K562 (cell line): ENCODE results near the gene CALML4. TPM values are rescaled to one million over a fixed set of nuclear protein-coding genes. Genes with fewer than 3 reads are reported as not detected.

ENCODE experiments used
- ATAC-seq: fragments of 200-7000 bp; cut with Tn5 transposase; 3 replicates; pipeline ENCODE4 v1.9.1; 2020; ENCODE audit warnings: moderate library complexity
- BruUV-seq: library from RNA; stranded (reverse); fragments of 400-500 nt; replicated peaks from 2 replicates; lab custom pipeline; 2021; lab: Mats Ljungman, UMichigan
- CTCF ChIA-PET: fragments of 300-600 bp; formaldehyde crosslinking; extraction: SDS; loops from one replicate; lab custom pipeline; 2021; ENCODE audit warnings: low intra/inter-chr PET ratio; lab: Yijun Ruan, JAX
- POLR2A ChIA-PET: fragments of 300-600, 350-650 bp; sonication (Branson Sonifier 250); formaldehyde crosslinking; extraction: SDS; loops from one replicate; lab custom pipeline; 2021; ENCODE audit warnings: antibody characterized with exemption, inconsistent platforms; lab: Yijun Ruan, JAX
- DNase-seq, 4 experiments: peaks; one replicate each; pipeline versions ENCODE4 v3.0.0 to v3.0.0-alpha.2; 2011 to 2018; ENCODE audit warnings: low spot score in 3 of 4, mixed read lengths in 3 of 4; ENCODE audit errors: extremely low read depth in 1 of 4
- FAIRE-seq: peaks from 2 replicates; lab custom pipeline; 2011; peaks lifted over from hg19 to GRCh38; lab: Jason Lieb, UNC
- H2AFZ ChIP-seq: 2 replicates; pipeline ENCODE4 v1.6.0; 2011; ENCODE audit warnings: low read depth, low read length, control low read depth, inconsistent platforms
- H3K27ac ChIP-seq: fragments of 200-600 bp; 3 replicates; pipeline ENCODE4 v1.8.0; 2011; ENCODE audit warnings: low read depth, mild to moderate bottlenecking, control low read depth, inconsistent platforms, low read length, moderate library complexity, mixed read lengths; ENCODE audit errors: extremely low read depth
- H3K27me3 ChIP-seq, 2 experiments: fragments of 300-600 bp in 1 of 2; 2 replicates in 1 of 2; 3 replicates in 1 of 2; pipeline versions ENCODE4 v1.6.0 to v1.8.0; 2011; ENCODE audit warnings: inconsistent platforms in 2 of 2, low read length in 2 of 2, mild to moderate bottlenecking in 1 of 2, mixed read lengths in 1 of 2, moderate library complexity in 1 of 2; ENCODE audit not compliant: control insufficient read depth in 2 of 2, insufficient read depth in 2 of 2
- H3K36me3 ChIP-seq: fragments of 300-600 bp; 3 replicates; pipeline ENCODE4 v1.8.0; 2011; ENCODE audit warnings: mild to moderate bottlenecking, low read length, inconsistent platforms; ENCODE audit not compliant: control insufficient read depth, insufficient read depth
- H3K4me1 ChIP-seq, 2 experiments: fragments of 200-600 bp in 1 of 2; replicated peaks in 1 of 2; 2 replicates in 1 of 2; 3 replicates in 1 of 2; pipeline versions ENCODE4 v1.5.1 to v1.8.0; 2011; ENCODE audit warnings: inconsistent platforms in 2 of 2, low read length in 2 of 2, mild to moderate bottlenecking in 1 of 2, mixed read lengths in 1 of 2, moderate library complexity in 1 of 2; ENCODE audit not compliant: control insufficient read depth in 2 of 2, insufficient read depth in 2 of 2
- H3K4me2 ChIP-seq: 2 replicates; pipeline ENCODE4 v1.6.1; 2011; ENCODE audit warnings: low read length, control low read depth, inconsistent platforms, mixed read lengths; ENCODE audit not compliant: insufficient read depth
- H3K4me3 ChIP-seq: fragments of 200-600 bp; sonication (generic), shearing (Covaris generic); 2 replicates; pipeline ENCODE4 v1.5.1; 2016; ENCODE audit warnings: control low read depth, inconsistent platforms
- H3K79me2 ChIP-seq: fragments of 200-600 bp; 3 replicates; pipeline ENCODE4 v1.8.0; 2011; ENCODE audit warnings: low read length, inconsistent platforms; ENCODE audit not compliant: control insufficient read depth, insufficient read depth
- H3K9ac ChIP-seq, 2 experiments: 2 replicates each; pipeline versions ENCODE4 v1.6.0 to v1.6.1; 2011; ENCODE audit warnings: low read depth in 2 of 2, low read length in 2 of 2, control low read depth in 1 of 2, inconsistent platforms in 1 of 2, mild to moderate bottlenecking in 1 of 2, mixed read lengths in 1 of 2; ENCODE audit not compliant: insufficient read depth in 1 of 2
- H3K9me1 ChIP-seq: one replicate; pipeline ENCODE4 v1.6.0; 2011; ENCODE audit warnings: inconsistent platforms, mild to moderate bottlenecking, low read length, moderate library complexity; ENCODE audit not compliant: control insufficient read depth, insufficient read depth
- H3K9me3 ChIP-seq: replicated peaks from 2 replicates; pipeline ENCODE4 v1.5.1; 2011; ENCODE audit warnings: low read depth, low read length, inconsistent platforms; ENCODE audit not compliant: control insufficient read depth, insufficient read depth
- H4K20me1 ChIP-seq: replicated peaks from 2 replicates; pipeline ENCODE4 v1.6.1; 2011; ENCODE audit warnings: low read length, inconsistent platforms, mixed read lengths; ENCODE audit not compliant: control insufficient read depth, insufficient read depth
- NR2C1 ChIP-seq, 2 experiments: fragments of 450-650 bp; IDR thresholded peaks; 2 replicates each; pipeline ENCODE4 v1.6.1; 2017; ENCODE audit warnings: mild to moderate bottlenecking in 2 of 2, antibody characterized with exemption in 1 of 2, inconsistent platforms in 1 of 2, missing compliant biosample characterization in 1 of 2, missing genetic modification characterization in 1 of 2
- SRSF3 ChIP-seq: fragments of 200-400 bp; formaldehyde crosslinking; IDR thresholded peaks from 2 replicates; pipeline ENCODE4 v1.6.1; 2016; ENCODE audit warnings: mild to moderate bottlenecking, low read length, moderate library complexity; ENCODE audit not compliant: insufficient read depth
- ZNF311 ChIP-seq: fragments of 250-450 bp; sonication (Bioruptor Pico); IDR thresholded peaks from 2 replicates; pipeline ENCODE4 v1.4.0; 2020; ENCODE audit warnings: mild to moderate bottlenecking, moderate library complexity
- ZNF316 ChIP-seq: fragments of 450-650 bp; IDR thresholded peaks from 2 replicates; pipeline ENCODE4 v1.6.1; 2016
- WGBS: fragments of 100-300 bp; shearing (Covaris generic); methylation state at CpG from one replicate; pipeline ENCODE4 v1.1.6; 2016; ENCODE audit warnings: low coverage, mixed read lengths; ENCODE audit not compliant: insufficient coverage; ENCODE audit errors: missing lambda C conversion rate; 5-methylcytosine and 5-hydroxymethylcytosine counted together
- in situ Hi-C: fragments of 300-500 bp; cut with MboI; formaldehyde crosslinking; loops from 4 replicates; pipeline ENCODE4 v1.15.0; 2018; ENCODE audit warnings: inconsistent platforms, mixed read lengths
- intact Hi-C: fragments of 100-400 bp; cut with micrococcal nuclease; formaldehyde crosslinking; loops from 2 replicates; pipeline ENCODE4 v1.14.2; 2022
- polyA plus RNA-seq, 8 experiments: library from polyadenylated mRNA; depleted of rRNA in 4 of 8; stranded (reverse) in 5 of 8; unstranded in 3 of 8; fragments of >200 nt; fragmentation: Nextera tagmentation in 2 of 8; fragmentation: Illumina TruSeq in 1 of 8; extraction: Ambion mirVana in 2 of 8; extraction: Trizol in 1 of 8; gene quantifications; 2 replicates each; pipeline versions ENCODE4 v1.2.1 to v1.2.3, GENCODE V29; 2011 to 2014; ENCODE audit warnings: inconsistent platforms in 1 of 8, missing spikeins in 1 of 8
- total RNA-seq, 7 experiments: library from RNA; depleted of rRNA in 6 of 7; stranded (reverse); fragments of >200 nt in 6 of 7; fragmentation: Illumina TruSeq in 2 of 7; extraction: Trizol in 2 of 7; gene quantifications; 2 replicates each; pipeline versions ENCODE4 v1.2.1 to v1.2.3, GENCODE V29; 2011 to 2021; ENCODE audit warnings: low replicate concordance in 1 of 7
- TF ChIP-seq, protein P1 (sequence below): fragments of 450-650 bp; conservative IDR thresholded peaks from 2 replicates; pipeline ENCODE4 v1.6.1; 2016; ENCODE audit warnings: missing genetic modification characterization, low read depth, mild to moderate bottlenecking, missing compliant biosample characterization, moderate library complexity
- TF ChIP-seq, protein P2 (sequence below), 2 experiments: fragments of 450-650 bp; IDR thresholded peaks; 2 replicates each; pipeline ENCODE4 v1.6.1; 2016; ENCODE audit warnings: mild to moderate bottlenecking in 2 of 2, borderline replicate concordance in 1 of 2, low read depth in 1 of 2, moderate library complexity in 1 of 2

Gene CALML4
- total and polyA plus RNA-seq, 9 of the 15 experiments (the other 6 are each of a cell fraction or from before 2014, with no cell fraction given): 2.8 to 30.6 (median 15.5) TPM

DNA sequence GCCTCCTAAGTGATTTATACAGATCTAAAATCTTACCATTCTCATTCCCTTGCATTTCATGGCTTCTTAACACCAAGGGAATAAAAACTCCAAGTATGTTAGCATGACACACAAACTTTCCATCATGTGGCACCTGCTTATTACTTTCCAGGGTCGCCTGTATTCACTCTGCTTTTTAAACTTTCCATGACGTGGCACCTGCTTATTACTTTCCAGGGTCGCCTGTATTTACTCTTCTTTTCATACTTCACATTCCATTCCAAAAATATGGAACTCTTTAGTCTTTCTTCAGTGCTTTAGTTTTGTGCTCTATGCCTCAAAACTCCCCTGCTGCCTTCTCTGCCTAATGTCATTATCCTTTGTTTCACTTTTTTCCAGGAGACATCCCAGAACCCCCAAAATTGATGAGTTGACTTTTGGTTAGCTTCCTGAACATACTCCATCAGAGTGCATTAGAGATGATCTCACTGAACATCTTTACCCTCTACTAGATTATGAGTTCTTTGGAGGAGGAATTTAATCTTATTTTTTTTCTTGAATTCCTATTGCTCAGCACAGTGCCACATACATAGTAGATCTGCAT is 47.0 kb downstream of the CALML4 start:
- ATAC-seq (no peak), FAIRE-seq (no peak), DNase-seq (no peak)
- no TSS peak for BruUV-seq
- H3K79me2 ChIP-seq: no peaks in the 10 kb centered on the region
- intact Hi-C loops: loop anchor here (10.0 kb wide), 1 partner anchor 103 kb away; the partner anchor contains the start of gene PIAS1
- no peaks in the 10 kb centered on the region for H3K9me1 ChIP-seq
- H4K20me1 ChIP-seq: no peaks in the 10 kb centered on the region
- CTCF ChIA-PET: no interaction called here
- H3K4me1 ChIP-seq: no peaks in the 10 kb centered on the region
- H3K4me3 ChIP-seq: no peak overlapping the region
- H3K9ac ChIP-seq: no peak overlapping the region
- POLR2A ChIA-PET: interaction anchor here (0.5 kb wide), 1 partner anchor 69 kb away, joined by 3 read pairs; no protein-coding TSS in a partner anchor
- no peaks in the 10 kb centered on the region for H3K27me3 ChIP-seq
- WGBS: 74% methylated on average over 3 of the region's 3 CpGs
- no peak overlapping the region for H3K4me2 ChIP-seq
- no peak overlapping the region for H3K27ac ChIP-seq
- H3K9me3 ChIP-seq: no peaks in the 10 kb centered on the region
- H3K36me3 ChIP-seq: peaks cover 73% of the 10 kb centered on the region
- TF ChIP-seq ZNF316 (0 out of 2 replicates have a peak, but pooled peaks have one; percentile 11), ZNF311 (no peak), SRSF3 (no peak), NR2C1 (IDR thresholded peaks at IDR 0.05) (no peak), NR2C1 (tag; IDR thresholded peaks at IDR 0.05) (no peak)
- TF ChIP-seq, protein P1, sequence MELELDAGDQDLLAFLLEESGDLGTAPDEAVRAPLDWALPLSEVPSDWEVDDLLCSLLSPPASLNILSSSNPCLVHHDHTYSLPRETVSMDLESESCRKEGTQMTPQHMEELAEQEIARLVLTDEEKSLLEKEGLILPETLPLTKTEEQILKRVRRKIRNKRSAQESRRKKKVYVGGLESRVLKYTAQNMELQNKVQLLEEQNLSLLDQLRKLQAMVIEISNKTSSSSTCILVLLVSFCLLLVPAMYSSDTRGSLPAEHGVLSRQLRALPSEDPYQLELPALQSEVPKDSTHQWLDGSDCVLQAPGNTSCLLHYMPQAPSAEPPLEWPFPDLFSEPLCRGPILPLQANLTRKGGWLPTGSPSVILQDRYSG (tag): no peak
- TF ChIP-seq, protein P2, sequence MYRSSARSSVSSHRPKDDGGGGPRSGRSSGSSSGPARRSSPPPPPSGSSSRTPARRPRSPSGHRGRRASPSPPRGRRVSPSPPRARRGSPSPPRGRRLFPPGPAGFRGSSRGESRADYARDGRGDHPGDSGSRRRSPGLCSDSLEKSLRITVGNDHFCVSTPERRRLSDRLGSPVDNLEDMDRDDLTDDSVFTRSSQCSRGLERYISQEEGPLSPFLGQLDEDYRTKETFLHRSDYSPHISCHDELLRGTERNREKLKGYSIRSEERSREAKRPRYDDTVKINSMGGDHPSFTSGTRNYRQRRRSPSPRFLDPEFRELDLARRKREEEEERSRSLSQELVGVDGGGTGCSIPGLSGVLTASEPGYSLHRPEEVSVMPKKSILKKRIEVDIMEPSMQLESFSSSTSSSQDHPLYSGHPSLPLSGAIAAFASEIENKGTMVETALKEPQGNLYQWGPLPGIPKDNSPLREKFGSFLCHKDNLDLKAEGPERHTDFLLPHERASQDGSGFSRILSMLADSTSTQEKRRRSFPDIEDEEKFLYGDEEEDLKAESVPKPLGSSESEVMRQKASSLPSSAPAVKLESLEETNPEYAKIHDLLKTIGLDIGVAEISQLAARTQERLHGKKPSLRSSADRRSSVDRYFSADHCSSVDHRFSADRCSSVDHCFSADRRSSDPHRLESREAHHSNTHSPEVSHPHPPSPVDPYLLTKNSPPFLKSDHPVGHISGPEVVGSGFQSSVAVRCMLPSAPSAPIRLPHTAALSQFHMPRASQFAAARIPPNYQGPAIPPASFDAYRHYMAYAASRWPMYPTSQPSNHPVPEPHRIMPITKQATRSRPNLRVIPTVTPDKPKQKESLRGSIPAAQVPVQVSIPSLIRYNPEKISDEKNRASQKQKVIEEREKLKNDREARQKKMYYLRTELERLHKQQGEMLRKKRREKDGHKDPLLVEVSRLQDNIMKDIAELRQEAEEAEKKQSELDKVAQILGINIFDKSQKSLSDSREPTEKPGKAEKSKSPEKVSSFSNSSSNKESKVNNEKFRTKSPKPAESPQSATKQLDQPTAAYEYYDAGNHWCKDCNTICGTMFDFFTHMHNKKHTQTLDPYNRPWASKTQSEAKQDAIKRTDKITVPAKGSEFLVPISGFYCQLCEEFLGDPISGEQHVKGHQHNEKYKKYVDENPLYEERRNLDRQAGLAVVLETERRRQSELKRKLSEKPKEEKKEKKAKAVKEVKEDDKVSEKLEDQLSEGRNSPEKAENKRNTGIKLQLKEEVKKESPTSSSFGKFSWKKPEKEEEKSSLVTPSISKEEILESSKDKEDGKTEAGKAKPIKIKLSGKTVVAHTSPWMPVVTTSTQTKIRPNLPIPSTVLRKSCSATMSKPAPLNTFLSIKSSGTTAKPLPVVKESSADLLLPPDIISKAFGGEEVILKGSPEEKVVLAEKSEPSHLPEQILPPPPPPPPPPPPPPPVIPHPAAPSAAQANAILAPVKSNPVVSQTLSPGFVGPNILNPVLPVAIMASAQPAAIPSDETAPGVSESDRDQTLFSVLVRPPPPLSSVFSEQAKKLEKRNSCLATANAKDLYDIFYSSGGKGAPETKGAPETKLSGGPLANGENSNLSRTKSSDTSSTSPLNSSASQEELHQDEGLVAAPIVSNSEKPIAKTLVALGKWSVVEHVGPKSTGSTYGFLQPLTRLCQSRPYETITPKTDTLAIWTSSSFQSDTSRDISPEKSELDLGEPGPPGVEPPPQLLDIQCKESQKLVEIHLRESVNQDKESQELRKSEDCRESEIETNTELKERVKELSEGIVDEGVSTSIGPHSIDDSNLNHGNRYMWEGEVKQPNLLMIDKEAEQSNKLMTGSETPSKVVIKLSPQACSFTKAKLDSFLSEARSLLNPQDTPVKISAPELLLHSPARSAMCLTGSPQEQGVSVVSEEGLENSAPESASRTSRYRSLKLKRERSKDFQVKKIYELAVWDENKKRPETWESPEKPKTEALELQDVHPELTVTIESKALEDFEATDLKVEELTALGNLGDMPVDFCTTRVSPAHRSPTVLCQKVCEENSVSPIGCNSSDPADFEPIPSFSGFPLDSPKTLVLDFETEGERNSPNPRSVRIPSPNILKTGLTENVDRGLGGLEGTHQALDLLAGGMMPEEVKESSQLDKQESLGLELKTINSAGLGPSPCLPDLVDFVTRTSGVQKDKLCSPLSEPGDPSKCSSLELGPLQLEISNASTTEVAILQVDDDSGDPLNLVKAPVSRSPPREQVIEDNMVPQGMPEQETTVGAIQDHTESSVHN (IDR thresholded peaks at IDR 0.05; ENCODE audit: borderline replicate concordance in 1 of 2, low read depth in 1 of 2): no peak
- no peak overlapping the region for H2AFZ ChIP-seq
- in situ Hi-C loops: no loop called here
